GM12892 (cell line): Measurements from ENCODE around the gene TARS1.
"Not testable (repeated sequence)": the region's sequence is repeated elsewhere in the genome, so short reads cannot be mapped to it uniquely, and the experiment has no call there.

Source experiments
- POLR2A ChIP-seq: IDR thresholded peaks from 2 replicates; pipeline ENCODE4 v1.6.1; 2011; ENCODE audit warnings: low read depth, low read length, control low read depth
- TAF1 ChIP-seq: IDR thresholded peaks from 2 replicates; pipeline ENCODE4 v1.6.1; 2011; ENCODE audit warnings: low read depth, mild to moderate bottlenecking, control low read depth, low read length, borderline replicate concordance

DNA sequence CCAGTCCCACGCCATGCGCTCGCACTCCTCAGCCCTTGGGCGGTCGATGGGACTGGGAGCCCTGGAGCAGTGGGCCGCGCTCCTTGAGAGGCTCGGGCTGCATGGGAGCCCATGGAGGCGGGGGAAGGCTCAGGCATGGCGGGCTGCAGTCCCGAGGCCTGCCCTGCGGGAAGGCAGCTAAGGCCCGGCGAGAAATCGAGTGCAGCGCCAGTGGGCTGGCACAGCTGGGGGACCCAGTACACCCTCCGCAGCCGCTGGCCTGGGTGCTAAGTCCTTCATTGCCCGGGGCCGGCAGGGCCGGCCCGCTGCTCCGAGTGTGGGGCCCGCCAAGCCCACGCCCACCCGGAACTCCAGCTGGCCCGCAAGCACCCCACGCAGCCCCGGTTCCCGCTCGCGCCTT, 74.6 kb downstream of the TARS1 start:
- not testable (repeated sequence) for TF ChIP-seq POLR2A, TAF1
